Stomach (tissue), 9 donors: Measurements from ENCODE around the gene MMP14. TPM values are rescaled to one million over a fixed set of nuclear protein-coding genes. Genes with fewer than 3 reads are reported as not detected.

Experiments
- DNase-seq, 2 donors: peaks; one replicate each; pipeline versions ENCODE4 v3.0.0 to v3.0.0-alpha.2; 2013 to 2019
- H3K27ac ChIP-seq, 5 donors: fragments of 200-600 bp in 4 of 5; sonication (generic) in 4 of 5; one replicate each; pipeline ENCODE4 v1.5.1; 2013 to 2019; ENCODE audit warnings: mild to moderate bottlenecking in 1 of 5, moderate library complexity in 1 of 5
- H3K27me3 ChIP-seq, 3 donors: fragments of 200-600 bp; sonication (generic); one replicate each; pipeline ENCODE4 v1.5.1; 2017 to 2019; ENCODE audit warnings: mixed run types in 1 of 3
- H3K36me3 ChIP-seq, 4 donors: fragments of 200-600 bp; sonication (generic); 1 replicate in 3 of 4; 2 replicates in 1 of 4; pipeline ENCODE4 v1.5.1; 2016 to 2019
- H3K4me1 ChIP-seq, 4 donors: fragments of 200-600 bp; sonication (generic); one replicate each; pipeline ENCODE4 v1.5.1; 2016 to 2019
- H3K4me3 ChIP-seq, 4 donors: fragments of 200-600 bp; sonication (generic) in 3 of 4; one replicate each; pipeline ENCODE4 v1.5.1; 2016 to 2019; ENCODE audit warnings: mild to moderate bottlenecking in 1 of 4
- H3K9me3 ChIP-seq, 4 donors: fragments of 200-600 bp; sonication (generic); one replicate each; pipeline ENCODE4 v1.5.1; 2016 to 2019
- CTCF ChIP-seq, 7 experiments: fragments of 450-650 bp in 4 of 7; fragments of 200-600 bp in 3 of 7; sonication (generic) in 3 of 7; IDR thresholded peaks; one replicate each; pipeline ENCODE4 v1.5.1; 2016 to 2019; ENCODE audit warnings: antibody characterized with exemption in 7 of 7, control low read depth in 2 of 7, mild to moderate bottlenecking in 1 of 7
- EP300 ChIP-seq: sonication (generic); formaldehyde crosslinking; IDR thresholded peaks from one replicate; pipeline ENCODE4 v1.6.1; 2017; ENCODE audit warnings: antibody characterized with exemption
- POLR2A ChIP-seq, 4 donors: fragments of 450-650 bp; IDR thresholded peaks; one replicate each; pipeline ENCODE4 v1.6.1; 2016; ENCODE audit warnings: antibody characterized with exemption in 4 of 4, control low read depth in 2 of 4, mild to moderate bottlenecking in 1 of 4, moderate library complexity in 1 of 4
- POLR2AphosphoS5 ChIP-seq, 3 donors: sonication (generic); formaldehyde crosslinking; IDR thresholded peaks; one replicate each; pipeline ENCODE4 v1.6.1; 2016; ENCODE audit warnings: antibody characterized with exemption in 3 of 3
- WGBS, 5 donors: extraction: QIAGEN DNeasy Blood & Tissue Kit in 3 of 5; methylation state at CpG; one replicate each; pipeline versions ENCODE4 v1.1.5 to v1.1.7; 2013 to 2018; 5-methylcytosine and 5-hydroxymethylcytosine counted together
- intact Hi-C: fragments of 100-400 bp; cut with DNase I; formaldehyde crosslinking; loops from one replicate; pipeline ENCODE4 v1.15.1; 2023; ENCODE audit warnings: low total_unique reads
- polyA plus RNA-seq, 3 donors: library from polyadenylated mRNA; stranded (reverse); fragments of 200-250 nt; gene quantifications; one replicate each; pipeline ENCODE4 v1.2.3, GENCODE V29; 2013
- total RNA-seq, 5 donors: library from RNA; depleted of rRNA; stranded (reverse); fragments of >200 nt; gene quantifications; one replicate each; pipeline versions ENCODE4 v1.1.0 to v1.2.3, GENCODE V29; 2014 to 2016
- donor health status: healthy with polysubstance abuse.
- donor health status: Bipolar disorder and iron deficiency.
- donor health status: healthy.

The MMP14 gene
- total and polyA plus RNA-seq, 8 donors, result 14.7 to 104 (median 38.1) TPM

DNA sequence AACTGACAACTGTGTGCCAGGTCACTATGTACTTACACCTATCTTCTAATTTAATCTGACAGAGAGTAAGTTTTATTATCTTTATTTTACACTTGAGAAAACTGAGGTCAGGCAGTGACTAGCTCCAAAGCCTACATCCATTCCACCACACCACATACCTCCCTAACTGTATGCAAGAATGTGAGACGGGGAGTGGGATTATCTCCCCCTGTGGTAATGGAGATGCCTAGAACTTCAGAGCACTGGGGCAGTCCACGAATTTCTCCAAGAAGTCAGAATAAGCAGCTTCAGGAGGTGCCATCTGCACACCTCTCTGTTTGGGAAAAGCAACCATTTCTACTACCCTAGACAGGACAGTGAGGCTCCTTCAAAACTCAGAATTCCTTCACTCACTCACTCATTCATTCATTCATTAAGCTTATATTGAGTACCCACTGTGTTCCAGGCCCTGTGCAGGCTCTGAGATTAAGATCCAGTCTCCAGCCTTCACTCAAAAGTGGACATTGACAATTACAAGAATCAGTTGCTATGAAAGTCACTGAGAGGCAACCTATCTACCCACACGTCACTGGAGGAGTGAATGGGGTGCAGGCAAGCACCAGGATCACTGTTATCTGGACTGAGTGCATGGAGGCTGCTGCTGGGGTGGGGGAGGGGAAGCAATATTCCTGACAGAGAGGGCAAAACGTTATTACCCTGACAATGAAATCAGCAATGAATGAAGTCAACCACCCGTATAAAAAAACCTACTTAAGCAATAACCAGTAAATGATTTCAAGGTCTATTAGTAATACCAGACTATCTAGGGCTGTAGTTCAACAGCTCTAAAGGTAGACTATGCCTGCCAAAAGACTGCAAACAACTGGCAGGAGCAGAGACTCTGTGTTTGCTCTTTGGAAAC is 39.1 kb upstream of the MMP14 start:
- H3K36me3 ChIP-seq, result no peaks in the 10 kb centered on the region
- peak overlapping the region in 1 of 5 donors; percentile 4 for H3K27ac ChIP-seq
- H3K27me3 ChIP-seq, result no peaks in the 10 kb centered on the region
- peaks cover 0 to 7% (median 0%) of the 10 kb centered on the region in 4 donors for H3K4me1 ChIP-seq
- intact Hi-C loops, result no loop called here
- no peak overlapping the region for H3K4me3 ChIP-seq
- H3K9me3 ChIP-seq, result no peaks in the 10 kb centered on the region
- TF ChIP-seq EP300 (no peak), CTCF (IDR thresholded peaks at IDR 0.05) (no peak), POLR2A (IDR thresholded peaks at IDR 0.05) (no peak), POLR2AphosphoS5 (IDR thresholded peaks at IDR 0.05) (no peak)
- no peak for DNase-seq
- WGBS, 5 donors, result 36 to 51% (median 44%) methylated on average over 5 of the region's 5 CpGs

GRCh38 chr14:22798528-22798927 is 37.9 kb upstream of the MMP14 start:
- 54 to 71% (median 69%) methylated on average over 2 of the region's 2 CpGs for WGBS, 5 donors
- no peaks in the 10 kb centered on the region for H3K9me3 ChIP-seq
- DNase-seq, result no peak
- no peaks in the 10 kb centered on the region for H3K36me3 ChIP-seq
- peaks cover 0 to 7% (median 0%) of the 10 kb centered on the region in 4 donors for H3K4me1 ChIP-seq
- H3K27ac ChIP-seq, result no peak overlapping the region
- no peak for TF ChIP-seq CTCF (IDR thresholded peaks at IDR 0.05)
- no peak for TF ChIP-seq POLR2A (IDR thresholded peaks at IDR 0.05)
- no peak for TF ChIP-seq POLR2AphosphoS5 (IDR thresholded peaks at IDR 0.05)
- TF ChIP-seq EP300, result no peak
- intact Hi-C loops, result no loop called here
- H3K27me3 ChIP-seq, result no peaks in the 10 kb centered on the region
- no peak overlapping the region for H3K4me3 ChIP-seq

- no peak for DNase-seq
- Histone ChIP-seq H3K4me3 (no peak overlapping the region), H3K36me3 (no peaks in the 10 kb centered on the region), H3K27me3 (no peaks in the 10 kb centered on the region), H3K27ac (no peak overlapping the region), H3K9me3 (no peaks in the 10 kb centered on the region), H3K4me1 (peaks cover 0 to 7% (median 0%) of the 10 kb centered on the region in 4 donors)
- intact Hi-C loops, result no loop called here
- 80 to 95% (median 83%) methylated on average over 10 of the region's 10 CpGs for WGBS, 5 donors
- TF ChIP-seq EP300 (no peak), POLR2AphosphoS5 (IDR thresholded peaks at IDR 0.05) (no peak), POLR2A (IDR thresholded peaks at IDR 0.05) (no peak), CTCF (IDR thresholded peaks at IDR 0.05) (no peak)
These were observed 36.0 kb upstream of the MMP14 start for GRCh38 chr14:22800346-22800745.

DNA sequence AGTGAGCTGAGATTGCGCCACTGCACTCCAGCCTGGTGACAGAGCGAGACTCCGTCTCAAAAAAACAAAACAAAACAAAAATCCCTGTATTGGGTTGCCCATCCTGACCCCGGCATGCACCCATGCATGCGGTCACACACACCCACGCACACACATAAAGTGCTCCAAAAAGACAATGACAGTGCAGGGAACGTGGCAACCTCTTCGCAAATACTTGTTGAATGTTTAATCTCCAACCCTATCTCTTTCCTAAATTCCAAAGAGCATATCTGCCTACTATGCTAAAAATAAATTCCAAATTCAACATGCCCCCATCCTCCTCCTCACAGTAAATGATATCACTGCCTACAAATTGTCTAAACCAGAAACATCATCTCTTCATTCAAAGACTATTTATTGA is 34.7 kb upstream of the MMP14 start:
- intact Hi-C loops, result no loop called here
- no peaks in the 10 kb centered on the region for H3K9me3 ChIP-seq
- TF ChIP-seq CTCF (IDR thresholded peaks at IDR 0.05) (no peak), POLR2A (IDR thresholded peaks at IDR 0.05) (no peak), EP300 (no peak), POLR2AphosphoS5 (IDR thresholded peaks at IDR 0.05) (no peak)

More for the DNA sequence above, 34.7 kb upstream of the MMP14 start:
- no peak for DNase-seq
- Histone ChIP-seq H3K27me3 (no peaks in the 10 kb centered on the region), H3K4me3 (no peak overlapping the region), H3K27ac (no peak overlapping the region), H3K4me1 (peaks cover 0 to 7% (median 0%) of the 10 kb centered on the region in 4 donors), H3K36me3 (no peaks in the 10 kb centered on the region)
- 83 to 89% (median 89%) methylated on average over 8 of the region's 8 CpGs for WGBS, 5 donors
